ENCODE measurements around the gene FBXW7. TPM values are rescaled to one million over a fixed set of nuclear protein-coding genes. Genes with fewer than 3 reads are reported as not detected.

Gene FBXW7
- total RNA-seq, 1 experiment from 2014 or later, result 27.1 TPM

DNA sequence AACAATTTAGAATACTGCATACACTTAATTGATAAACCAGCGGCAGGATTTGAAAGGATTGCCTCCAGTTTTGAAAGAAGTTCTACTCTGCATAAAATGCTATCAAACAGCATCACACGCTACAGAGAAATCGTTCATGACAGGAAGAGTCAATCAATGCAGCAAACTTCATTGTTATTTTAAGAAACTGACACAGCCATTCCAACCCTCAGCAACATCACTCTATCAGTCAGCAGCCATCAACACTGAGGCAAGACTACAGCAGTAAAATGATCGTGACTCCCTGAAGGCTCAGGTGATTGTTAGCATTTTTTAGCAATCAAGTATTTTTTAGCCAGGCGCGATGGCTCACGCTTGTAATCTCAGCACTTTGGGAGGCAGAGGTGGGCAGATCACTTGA is 98.3 kb downstream of the FBXW7 start:
- Mint-ChIP-seq H3K27ac (no peak overlapping the region), H3K36me3 (ENCODE audit: insufficient read depth in 1 of 3, low read depth in 3 of 3) (peaks cover 0 to 9% (median 5%) of the 10 kb centered on the region in 3 experiments; a peak in 4 of 7 replicates), H3K4me3 (no peak overlapping the region), H3K27me3 (ENCODE audit: low read depth) (no peaks in the 10 kb centered on the region), H3K4me1 (peaks cover 9 to 18% of the 10 kb centered on the region in 2 experiments), H3K9me3 (peaks cover 0 to 4% of the 10 kb centered on the region in 2 experiments; a peak in 2 of 5 replicates)
- Histone ChIP-seq H2BK20ac (ENCODE audit: low read depth, low read length, poor library complexity, severe bottlenecking) (no peak overlapping the region), H4K91ac (ENCODE audit: insufficient read length, low read depth, low read length) (no peak overlapping the region), H3T11ph (ENCODE audit: low read length) (no peak overlapping the region), H3K4ac (ENCODE audit: low read depth, low read length) (no peak overlapping the region), H3K79me2 (ENCODE audit: insufficient read depth, low read length) (no peaks in the 10 kb centered on the region), H3K4me1 (ENCODE audit: insufficient read depth, low read length) (no peaks in the 10 kb centered on the region), H3K18ac (ENCODE audit: insufficient read length, low read depth, low read length) (no peak overlapping the region), H4K5ac (ENCODE audit: insufficient read length, low read depth, low read length) (no peak overlapping the region), H3K23ac (ENCODE audit: insufficient read length, low read depth, low read length) (no peak overlapping the region), H3K27ac (ENCODE audit: insufficient read length, low read depth, low read length) (no peak overlapping the region), H3K23me2 (ENCODE audit: insufficient read length, low read depth, low read length, poor library complexity, severe bottlenecking) (no peaks in the 10 kb centered on the region), H3K9ac (ENCODE audit: extremely low read depth, insufficient read length, low read length) (no peak overlapping the region), H2BK12ac (ENCODE audit: insufficient read length, low read depth, low read length) (no peak overlapping the region), H3K56ac (ENCODE audit: insufficient read length, low read depth, low read length) (no peak overlapping the region), H3K14ac (ENCODE audit: insufficient read depth, low read length) (no peak overlapping the region), H2AK5ac (ENCODE audit: insufficient read length, low read length) (no peak overlapping the region), H3K79me1 (ENCODE audit: insufficient read depth, low read depth, low read length, poor library complexity, severe bottlenecking) (peaks cover 6% of the 10 kb centered on the region), H2BK15ac (ENCODE audit: low read depth, low read length) (no peak overlapping the region), H2AFZ (ENCODE audit: low read length) (no peak overlapping the region), H3K27me3 (ENCODE audit: insufficient read depth, low read length) (no peaks in the 10 kb centered on the region), H3K4me2 (ENCODE audit: insufficient read depth, insufficient read length, low read length) (no peak overlapping the region), H2BK120ac (ENCODE audit: low read depth, low read length, poor library complexity, severe bottlenecking) (no peak overlapping the region), H3K9me3 (ENCODE audit: control insufficient read depth, low read depth, low read length) (no peaks in the 10 kb centered on the region), H2BK5ac (ENCODE audit: insufficient read length, low read length) (no peak overlapping the region), H4K8ac (replicated peaks; ENCODE audit: insufficient read length, low read depth, low read length) (no peak overlapping the region), H4K20me1 (ENCODE audit: control insufficient read depth, insufficient read depth, insufficient read length) (no peaks in the 10 kb centered on the region)
- TF ChIP-seq, protein P1, sequence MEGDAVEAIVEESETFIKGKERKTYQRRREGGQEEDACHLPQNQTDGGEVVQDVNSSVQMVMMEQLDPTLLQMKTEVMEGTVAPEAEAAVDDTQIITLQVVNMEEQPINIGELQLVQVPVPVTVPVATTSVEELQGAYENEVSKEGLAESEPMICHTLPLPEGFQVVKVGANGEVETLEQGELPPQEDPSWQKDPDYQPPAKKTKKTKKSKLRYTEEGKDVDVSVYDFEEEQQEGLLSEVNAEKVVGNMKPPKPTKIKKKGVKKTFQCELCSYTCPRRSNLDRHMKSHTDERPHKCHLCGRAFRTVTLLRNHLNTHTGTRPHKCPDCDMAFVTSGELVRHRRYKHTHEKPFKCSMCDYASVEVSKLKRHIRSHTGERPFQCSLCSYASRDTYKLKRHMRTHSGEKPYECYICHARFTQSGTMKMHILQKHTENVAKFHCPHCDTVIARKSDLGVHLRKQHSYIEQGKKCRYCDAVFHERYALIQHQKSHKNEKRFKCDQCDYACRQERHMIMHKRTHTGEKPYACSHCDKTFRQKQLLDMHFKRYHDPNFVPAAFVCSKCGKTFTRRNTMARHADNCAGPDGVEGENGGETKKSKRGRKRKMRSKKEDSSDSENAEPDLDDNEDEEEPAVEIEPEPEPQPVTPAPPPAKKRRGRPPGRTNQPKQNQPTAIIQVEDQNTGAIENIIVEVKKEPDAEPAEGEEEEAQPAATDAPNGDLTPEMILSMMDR (conservative IDR thresholded peaks at IDR 0.05), result no peak
- no peak for DNase-seq
- no CpG with 5 or more reads among the region's 7 CpGs for WGBS (ENCODE audit: extremely low coverage, insufficient read length, low lambda C conversion rate)
